ENCODE measurements around the gene NUMBL.

GRCh38 chr19:40736661-40737060 is 46.2 kb upstream of the NUMBL start:
- TF ChIP-seq, protein P1, sequence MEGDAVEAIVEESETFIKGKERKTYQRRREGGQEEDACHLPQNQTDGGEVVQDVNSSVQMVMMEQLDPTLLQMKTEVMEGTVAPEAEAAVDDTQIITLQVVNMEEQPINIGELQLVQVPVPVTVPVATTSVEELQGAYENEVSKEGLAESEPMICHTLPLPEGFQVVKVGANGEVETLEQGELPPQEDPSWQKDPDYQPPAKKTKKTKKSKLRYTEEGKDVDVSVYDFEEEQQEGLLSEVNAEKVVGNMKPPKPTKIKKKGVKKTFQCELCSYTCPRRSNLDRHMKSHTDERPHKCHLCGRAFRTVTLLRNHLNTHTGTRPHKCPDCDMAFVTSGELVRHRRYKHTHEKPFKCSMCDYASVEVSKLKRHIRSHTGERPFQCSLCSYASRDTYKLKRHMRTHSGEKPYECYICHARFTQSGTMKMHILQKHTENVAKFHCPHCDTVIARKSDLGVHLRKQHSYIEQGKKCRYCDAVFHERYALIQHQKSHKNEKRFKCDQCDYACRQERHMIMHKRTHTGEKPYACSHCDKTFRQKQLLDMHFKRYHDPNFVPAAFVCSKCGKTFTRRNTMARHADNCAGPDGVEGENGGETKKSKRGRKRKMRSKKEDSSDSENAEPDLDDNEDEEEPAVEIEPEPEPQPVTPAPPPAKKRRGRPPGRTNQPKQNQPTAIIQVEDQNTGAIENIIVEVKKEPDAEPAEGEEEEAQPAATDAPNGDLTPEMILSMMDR (IDR thresholded peaks at IDR 0.05), result no peak
- no peak for TF ChIP-seq ZFX (IDR thresholded peaks at IDR 0.05; ENCODE audit: borderline replicate concordance)
